Keratinocyte (primary cell): Measurements from ENCODE around the gene SNX15.

ENCODE experiments used
- EZH2 ChIP-seq: IDR thresholded peaks from one replicate; pipeline ENCODE4 v1.6.1; 2012; ENCODE audit warnings: inconsistent platforms, mild to moderate bottlenecking, low read length, moderate library complexity
- TF ChIP-seq, protein P1 (sequence below), 3 experiments: IDR thresholded peaks in 1 of 3; conservative IDR thresholded peaks in 1 of 3; optimal IDR thresholded peaks in 1 of 3; 2 replicates in 2 of 3; 3 replicates in 1 of 3; pipeline versions ENCODE3 to v1.5.1; 2011; ENCODE audit warnings: low read length in 3 of 3, mild to moderate bottlenecking in 3 of 3, moderate library complexity in 2 of 3, control low read depth in 1 of 3, inconsistent platforms in 1 of 3; ENCODE audit not compliant: insufficient read depth in 2 of 3; ENCODE audit errors: extremely low read depth in 1 of 3

DNA sequence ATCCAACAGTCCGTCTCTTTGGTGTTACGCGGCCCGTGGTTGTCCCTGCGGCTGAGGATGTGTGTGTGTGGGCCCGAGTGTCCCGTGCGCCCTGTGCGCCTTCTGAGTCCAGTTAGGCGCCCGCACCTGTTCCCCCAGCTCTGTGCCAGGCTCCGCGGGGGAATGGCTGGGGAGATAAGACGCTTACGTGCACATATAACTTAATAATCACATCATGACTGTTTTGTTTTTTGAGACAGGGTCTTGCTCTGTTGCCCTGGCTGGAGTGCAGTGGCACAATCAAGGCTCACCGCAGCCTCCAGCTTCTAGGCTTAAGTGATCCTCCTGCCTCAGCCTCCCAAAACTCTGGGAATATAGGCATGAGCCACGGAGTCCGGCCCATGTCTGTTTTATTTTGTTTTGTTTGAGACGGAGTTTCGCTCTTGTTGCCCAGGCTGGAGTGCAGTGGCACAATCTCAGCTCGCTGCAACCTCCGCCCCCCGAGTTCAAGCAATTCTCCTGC is 12.5 kb upstream of the SNX15 start:
- TF ChIP-seq, protein P1, sequence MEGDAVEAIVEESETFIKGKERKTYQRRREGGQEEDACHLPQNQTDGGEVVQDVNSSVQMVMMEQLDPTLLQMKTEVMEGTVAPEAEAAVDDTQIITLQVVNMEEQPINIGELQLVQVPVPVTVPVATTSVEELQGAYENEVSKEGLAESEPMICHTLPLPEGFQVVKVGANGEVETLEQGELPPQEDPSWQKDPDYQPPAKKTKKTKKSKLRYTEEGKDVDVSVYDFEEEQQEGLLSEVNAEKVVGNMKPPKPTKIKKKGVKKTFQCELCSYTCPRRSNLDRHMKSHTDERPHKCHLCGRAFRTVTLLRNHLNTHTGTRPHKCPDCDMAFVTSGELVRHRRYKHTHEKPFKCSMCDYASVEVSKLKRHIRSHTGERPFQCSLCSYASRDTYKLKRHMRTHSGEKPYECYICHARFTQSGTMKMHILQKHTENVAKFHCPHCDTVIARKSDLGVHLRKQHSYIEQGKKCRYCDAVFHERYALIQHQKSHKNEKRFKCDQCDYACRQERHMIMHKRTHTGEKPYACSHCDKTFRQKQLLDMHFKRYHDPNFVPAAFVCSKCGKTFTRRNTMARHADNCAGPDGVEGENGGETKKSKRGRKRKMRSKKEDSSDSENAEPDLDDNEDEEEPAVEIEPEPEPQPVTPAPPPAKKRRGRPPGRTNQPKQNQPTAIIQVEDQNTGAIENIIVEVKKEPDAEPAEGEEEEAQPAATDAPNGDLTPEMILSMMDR (optimal IDR thresholded peaks at IDR 0.05 in 1 of 3, IDR thresholded peaks at IDR 0.05 in 1 of 3, conservative IDR thresholded peaks at IDR 0.05 in 1 of 3; ENCODE audit: extremely low read depth in 1 of 3, insufficient read depth in 2 of 3, low read length in 3 of 3), result no peak
- TF ChIP-seq EZH2, result no peak
